Cerebellar cortex (tissue), 1 donor: ENCODE data around the gene TRAPPC10.
"Not testable (repeated sequence)": the region's sequence is repeated elsewhere in the genome, so short reads cannot be mapped to it uniquely, and the experiment has no call there.

ENCODE experiments used
- DNase-seq: peaks from one replicate; pipeline ENCODE4 v3.0.0-alpha.2; 2015; ENCODE audit warnings: low spot score

The TRAPPC10 gene

DNA sequence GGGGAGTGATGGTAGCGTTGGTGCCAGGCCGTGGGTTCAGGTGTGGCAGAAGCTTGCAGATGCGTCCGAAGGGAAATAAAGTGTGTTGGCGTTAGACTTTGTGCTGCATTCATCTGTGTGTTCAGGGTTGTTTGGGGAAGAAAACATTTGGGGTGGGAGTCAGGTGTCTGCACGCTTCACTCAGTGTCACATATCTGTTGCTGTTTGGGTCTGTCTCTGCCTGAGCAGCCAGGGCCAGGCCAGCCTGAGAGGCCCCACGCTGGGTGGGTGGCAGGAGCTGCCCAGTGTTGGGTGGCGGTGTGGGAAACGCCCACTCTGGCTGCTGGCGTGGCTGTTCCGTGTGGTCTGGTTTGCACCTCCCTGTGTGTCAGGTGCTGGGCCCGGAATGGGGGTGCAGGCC is 133.5 kb downstream of the TRAPPC10 start:
- not testable (repeated sequence) for DNase-seq

DNA sequence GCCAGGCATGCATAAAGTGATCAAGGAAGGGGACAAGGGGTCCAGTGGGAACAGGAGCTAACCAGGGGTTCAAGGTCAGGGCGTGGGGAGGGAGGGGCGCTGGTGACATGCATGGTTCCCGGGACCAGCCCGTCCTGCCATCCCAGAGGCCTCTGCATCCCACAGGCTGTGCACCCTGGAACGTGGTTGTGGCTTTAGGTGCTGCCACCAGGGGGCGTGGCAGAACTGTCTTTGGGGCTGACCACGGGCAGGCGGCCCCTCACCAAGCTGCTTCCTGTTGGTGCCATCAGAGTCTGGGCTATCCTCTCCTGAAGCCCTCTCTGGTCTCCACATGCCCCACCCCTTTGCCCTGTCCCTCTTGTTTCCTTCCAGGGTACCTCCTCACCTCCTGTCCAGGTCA is 135.0 kb downstream of the TRAPPC10 start:
- not testable (repeated sequence) for DNase-seq

DNA sequence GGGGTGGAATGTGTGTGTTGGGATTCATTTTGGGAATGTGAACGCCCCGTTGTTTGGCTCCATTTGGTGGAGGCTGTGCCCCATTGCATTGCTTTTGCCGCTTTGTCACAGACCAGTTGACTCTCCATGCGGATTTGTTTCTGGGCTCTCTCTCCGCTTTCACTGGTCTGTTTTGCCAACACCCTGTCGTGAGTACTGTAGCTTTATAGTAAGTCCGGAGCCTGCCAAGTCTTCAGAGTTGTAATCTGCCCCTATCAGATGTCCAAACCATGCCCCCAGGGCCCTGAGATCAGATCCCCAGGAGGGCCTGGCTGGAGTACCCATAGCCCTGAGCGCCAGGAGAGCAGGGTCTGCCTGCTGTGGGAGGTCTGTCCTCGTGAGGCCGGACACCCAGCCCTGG is 138.1 kb downstream of the TRAPPC10 start:
- not testable (repeated sequence) for DNase-seq

DNA sequence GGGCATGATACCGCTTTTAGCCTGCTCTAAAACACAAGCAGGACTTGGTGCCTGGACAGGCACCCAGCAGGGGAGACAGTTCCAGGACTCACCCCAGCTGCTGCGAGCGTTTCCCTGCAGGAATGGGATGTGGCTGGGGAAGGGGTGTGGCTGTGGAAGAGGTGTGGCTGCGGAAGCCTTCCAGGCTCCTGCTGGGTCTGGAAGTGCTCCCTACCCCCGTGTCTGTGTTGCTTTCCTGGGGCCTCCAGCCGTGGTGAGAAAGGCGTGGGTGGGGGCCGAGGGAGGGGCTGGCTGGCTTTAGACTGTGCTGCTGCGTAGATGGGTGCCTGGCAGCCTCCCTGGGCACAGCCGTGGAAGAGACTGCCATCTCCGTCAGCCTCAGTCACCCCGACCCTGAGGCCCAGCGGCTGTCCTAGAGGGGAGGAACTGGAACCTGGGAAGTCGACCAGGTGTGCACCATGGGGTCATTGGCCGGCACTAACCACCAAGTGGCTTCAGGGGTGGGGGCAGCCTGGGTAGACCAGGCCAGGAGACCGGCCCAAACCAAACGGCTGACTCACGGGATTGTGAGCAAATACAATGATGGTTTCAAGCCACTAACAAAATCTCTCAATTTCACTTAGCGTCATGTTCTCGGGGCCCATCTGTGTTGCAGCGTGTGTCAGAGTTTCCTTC is 141.2 kb downstream of the TRAPPC10 start:
- DNase-seq = not testable (repeated sequence)

DNA sequence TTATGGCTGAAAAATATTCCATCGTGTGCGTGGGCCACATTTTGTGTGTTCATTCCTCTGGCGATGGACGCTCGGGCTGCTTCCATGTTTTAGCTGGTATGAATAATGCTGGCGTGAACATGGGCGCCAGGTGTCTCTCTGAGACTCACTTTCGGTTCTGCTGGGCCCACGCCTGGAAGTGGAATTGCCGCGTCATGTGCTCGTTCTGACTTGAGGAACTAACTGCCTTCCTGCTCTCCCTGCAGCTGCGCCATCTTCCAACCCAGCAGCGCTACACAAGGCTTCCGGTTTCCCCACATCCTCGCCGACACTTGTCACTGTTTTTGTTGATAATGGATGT is 141.8 kb downstream of the TRAPPC10 start:
- not testable (repeated sequence) for DNase-seq

DNA sequence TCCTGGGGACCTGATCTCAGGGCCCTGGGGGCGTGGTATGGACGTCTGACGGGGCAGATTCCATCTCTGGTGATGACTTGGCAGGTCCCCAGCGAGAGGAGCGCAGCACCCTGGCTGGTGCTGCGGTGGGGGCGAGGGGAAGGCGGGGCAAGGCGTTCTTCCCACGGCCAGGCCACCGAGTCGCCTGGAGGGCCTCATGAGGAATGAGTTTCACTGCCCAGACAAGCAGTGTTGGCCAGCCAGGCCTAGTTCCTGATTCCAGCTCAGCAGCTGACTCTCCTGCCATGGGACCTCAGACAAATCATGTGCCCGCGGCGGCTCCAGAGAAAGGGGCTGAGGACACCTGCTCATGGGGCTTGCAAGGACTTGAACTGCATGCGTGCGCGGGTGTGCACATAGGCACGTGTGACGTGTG is 142.7 kb downstream of the TRAPPC10 start:
- not testable (repeated sequence) for DNase-seq

DNA sequence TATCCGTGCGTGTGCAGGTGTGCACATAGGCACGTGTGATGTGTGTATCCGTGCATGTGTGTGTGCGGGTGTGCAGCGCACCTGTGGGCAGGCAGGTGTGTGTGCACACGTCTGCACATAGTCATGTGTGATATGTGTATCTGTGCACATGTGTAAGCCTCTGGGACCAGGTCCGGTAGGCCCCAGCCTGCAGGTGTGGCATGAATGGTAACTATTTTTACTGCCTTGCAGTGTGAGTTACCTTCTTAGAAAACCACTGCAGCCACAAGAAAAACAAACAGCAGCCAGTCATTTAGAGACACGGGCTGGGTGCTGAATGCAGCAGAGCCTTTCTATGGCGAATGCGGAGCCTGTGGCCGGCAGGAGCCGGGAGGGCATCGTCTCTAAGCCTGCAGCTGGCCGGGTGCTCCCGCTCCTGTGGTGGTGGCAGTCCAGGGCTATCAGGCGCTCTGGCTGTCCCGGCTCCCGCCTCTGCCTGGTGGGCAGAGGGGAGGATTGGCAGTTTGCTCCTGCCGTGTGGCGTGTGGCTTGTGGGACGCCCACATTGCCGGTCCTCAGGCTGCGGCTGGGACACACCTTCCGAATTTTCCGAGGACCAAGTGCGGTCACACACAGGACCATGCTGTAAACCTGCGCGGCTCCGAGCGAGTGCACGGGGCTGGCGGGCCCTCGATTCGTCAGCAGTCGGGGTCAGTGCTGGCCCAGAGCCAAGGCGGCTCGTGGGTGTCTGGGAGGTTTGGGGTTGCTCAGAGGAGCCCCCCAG is 143.3 kb downstream of the TRAPPC10 start:
- DNase-seq = not testable (repeated sequence)

DNA sequence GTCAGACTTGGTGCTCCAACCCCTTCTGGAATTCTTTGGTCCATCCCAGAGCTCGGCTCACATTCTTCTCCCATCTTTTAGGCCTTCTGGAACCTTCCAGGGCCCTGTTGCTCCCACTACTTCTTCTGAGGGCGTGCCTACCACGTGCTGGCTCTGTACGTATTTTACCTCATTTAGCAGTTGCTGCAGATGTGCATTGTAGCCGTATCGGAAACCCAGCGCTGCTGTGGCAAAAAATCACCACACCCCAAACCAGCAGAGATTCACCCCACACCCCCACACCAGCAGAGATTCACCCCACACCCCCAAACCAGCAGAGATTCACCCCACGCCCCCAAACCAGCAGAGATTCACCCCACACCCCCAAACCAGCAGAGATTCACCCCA is 143.9 kb downstream of the TRAPPC10 start:
- DNase-seq = not testable (repeated sequence)
